Left renal pelvis (tissue), 4 donors: Measurements from ENCODE around the gene SWT1. TPM values are rescaled to one million over a fixed set of nuclear protein-coding genes. Genes with fewer than 3 reads are reported as not detected.
"Not testable (repeated sequence)": the region's sequence is repeated elsewhere in the genome, so short reads cannot be mapped to it uniquely, and the experiment has no call there.

Experiments
- DNase-seq, 4 donors: peaks; one replicate each; pipeline ENCODE4 v3.0.0-alpha.2; 2013; ENCODE audit warnings: low read depth in 4 of 4, low spot score in 3 of 4
- polyA plus RNA-seq, 4 donors: library from polyadenylated mRNA; unstranded; fragments of 120-200 nt; gene quantifications; one replicate each; pipeline ENCODE4 v1.2.1, GENCODE V29; 2013; ENCODE audit not compliant: insufficient read length in 4 of 4

SWT1 gene
- polyA plus RNA-seq, 4 donors = 7.9 to 10.5 (median 9.7) TPM

DNA sequence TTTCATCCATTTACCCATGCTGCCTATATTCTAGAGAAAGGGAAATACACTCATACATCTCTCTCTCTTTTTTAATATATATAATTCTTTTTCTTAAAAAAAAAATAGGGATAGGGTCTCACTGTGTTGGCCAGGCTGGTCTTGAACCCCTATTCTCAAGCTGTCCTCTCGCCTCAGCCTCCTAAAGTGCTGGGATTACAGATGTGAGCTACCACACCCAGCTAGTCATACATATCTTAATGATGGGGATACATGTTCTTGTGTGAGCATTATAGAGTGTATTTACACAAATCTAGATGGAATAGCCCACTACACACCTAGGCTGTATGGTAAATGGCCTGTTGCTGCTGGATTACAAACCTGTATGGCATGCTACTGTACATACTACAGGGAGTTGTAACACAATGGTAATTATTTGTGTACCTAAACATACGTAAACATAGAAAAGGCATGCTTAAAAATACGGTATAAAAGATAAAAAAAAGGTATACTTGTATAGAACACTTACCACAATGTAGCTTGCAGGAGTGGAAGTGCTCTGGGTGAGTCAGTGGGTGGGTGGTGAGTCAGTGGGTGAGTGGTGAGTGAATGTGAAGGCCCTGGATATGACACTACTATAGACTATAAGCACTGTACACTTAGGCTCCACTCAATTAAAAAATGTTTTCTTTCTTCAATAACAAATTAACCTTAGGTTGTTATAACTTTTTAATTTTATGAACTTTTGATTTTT is 87.2 kb downstream of the SWT1 start:
- DNase-seq = no peak

DNA sequence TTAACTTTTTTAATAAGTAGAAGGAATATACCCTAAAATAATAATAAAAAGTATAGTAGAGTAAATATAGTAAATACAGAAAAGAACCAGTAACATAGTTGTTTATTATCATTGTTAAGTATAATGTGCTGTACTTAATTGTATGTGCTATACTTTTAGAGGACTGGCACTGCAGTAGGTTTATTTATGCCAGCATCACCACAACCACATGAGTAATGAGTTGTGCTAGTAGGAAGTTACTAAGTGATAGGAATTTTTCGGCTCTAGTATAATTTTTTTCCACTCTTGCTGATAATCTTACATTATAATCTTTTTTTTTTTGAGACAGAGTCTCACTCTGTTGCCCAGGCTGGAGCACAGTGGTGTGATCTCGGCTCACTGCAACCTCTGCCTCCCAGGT is 88.5 kb downstream of the SWT1 start:
- no peak for DNase-seq

DNA sequence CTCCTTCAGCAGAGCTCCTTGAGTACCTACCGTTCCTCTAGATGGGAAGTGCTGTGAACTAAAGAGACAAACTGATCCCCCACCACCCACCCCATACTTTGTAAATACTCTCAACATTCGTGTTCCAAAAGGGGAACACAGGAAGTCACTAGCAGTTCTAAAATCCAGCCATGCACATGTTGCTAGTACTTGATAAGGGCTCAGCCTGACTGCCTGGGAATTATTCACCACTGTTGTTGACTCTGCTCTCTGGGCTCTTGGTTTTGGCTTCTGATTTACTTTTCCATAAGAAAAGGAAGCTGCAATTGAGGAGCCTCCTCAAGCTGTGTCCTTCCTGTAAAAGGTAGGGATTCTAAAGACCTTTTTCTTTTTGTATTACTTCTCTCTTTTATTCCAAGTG is 92.6 kb downstream of the SWT1 start:
- no peak for DNase-seq

DNA sequence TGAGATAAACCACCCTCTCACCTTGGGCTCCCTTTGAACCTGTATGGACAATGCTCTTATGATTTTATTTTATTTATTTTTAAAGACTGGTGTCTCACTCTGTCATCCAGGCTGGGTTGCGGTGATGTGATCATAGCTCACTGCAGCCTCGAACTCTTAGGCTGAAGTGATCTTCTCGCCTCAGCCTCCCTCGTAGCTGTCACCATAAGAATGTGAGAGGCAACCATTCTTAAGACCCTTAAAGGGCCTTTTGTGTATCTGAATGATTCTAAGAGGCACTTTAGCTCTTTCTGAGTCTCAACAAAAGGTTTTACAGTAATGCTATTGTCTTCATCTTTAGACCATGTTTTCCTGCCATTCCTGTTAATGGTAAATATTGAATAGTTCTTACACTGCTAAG is 93.1 kb downstream of the SWT1 start:
- no peak for DNase-seq

DNA sequence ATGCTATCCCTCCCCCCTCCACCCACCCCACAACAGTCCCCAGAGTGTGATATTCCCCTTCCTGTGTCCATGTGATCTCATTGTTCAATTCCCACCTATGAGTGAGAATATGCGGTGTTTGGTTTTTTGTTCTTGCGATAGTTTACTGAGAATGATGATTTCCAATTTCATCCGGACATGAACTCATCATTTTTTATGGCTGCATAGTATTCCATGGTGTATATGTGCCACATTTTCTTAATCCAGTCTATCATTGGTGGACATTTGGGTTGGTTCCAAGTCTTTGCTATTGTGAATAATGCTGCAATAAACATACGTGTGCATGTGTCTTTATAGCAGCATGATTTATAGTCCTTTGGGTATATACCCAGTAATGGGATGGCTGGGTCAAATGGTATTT is 95.0 kb downstream of the SWT1 start:
- not testable (repeated sequence) for DNase-seq

DNA sequence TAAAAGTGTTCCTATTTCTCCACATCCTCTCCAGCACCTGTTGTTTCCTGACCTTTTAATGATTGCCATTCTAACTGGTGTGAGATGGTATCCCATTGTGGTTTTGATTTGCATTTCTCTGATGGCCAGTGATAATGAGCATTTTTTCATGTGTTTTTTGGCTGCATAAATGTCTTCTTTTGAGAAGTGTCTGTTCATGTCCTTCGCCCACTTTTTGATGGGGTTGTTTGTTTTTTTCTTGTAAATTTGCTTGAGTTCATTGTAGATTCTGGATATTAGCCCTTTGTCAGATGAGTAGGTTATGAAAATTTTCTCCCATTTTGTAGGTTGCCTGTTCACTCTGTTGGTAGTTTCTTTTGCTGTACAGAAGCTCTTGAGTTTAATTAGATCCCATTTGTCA is 95.4 kb downstream of the SWT1 start:
- DNase-seq = not testable (repeated sequence)

DNA sequence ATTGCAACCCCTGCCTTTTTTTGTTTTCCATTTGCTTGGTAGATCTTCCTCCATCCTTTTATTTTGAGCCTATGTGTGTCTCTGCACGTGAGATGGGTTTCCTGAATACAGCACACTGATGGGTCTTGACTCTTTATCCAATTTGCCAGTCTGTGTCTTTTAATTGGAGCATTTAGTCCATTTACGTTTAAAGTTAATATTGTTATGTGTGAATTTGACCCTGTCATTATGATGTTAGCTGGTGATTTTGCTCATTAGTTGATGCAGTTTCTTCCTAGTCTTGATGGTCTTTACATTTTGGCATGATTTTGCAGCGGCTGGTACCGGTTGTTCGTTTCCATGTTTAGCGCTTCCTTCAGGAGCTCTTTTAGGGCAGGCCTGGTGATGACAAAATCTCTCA is 98.6 kb downstream of the SWT1 start:
- not testable (repeated sequence) for DNase-seq

DNA sequence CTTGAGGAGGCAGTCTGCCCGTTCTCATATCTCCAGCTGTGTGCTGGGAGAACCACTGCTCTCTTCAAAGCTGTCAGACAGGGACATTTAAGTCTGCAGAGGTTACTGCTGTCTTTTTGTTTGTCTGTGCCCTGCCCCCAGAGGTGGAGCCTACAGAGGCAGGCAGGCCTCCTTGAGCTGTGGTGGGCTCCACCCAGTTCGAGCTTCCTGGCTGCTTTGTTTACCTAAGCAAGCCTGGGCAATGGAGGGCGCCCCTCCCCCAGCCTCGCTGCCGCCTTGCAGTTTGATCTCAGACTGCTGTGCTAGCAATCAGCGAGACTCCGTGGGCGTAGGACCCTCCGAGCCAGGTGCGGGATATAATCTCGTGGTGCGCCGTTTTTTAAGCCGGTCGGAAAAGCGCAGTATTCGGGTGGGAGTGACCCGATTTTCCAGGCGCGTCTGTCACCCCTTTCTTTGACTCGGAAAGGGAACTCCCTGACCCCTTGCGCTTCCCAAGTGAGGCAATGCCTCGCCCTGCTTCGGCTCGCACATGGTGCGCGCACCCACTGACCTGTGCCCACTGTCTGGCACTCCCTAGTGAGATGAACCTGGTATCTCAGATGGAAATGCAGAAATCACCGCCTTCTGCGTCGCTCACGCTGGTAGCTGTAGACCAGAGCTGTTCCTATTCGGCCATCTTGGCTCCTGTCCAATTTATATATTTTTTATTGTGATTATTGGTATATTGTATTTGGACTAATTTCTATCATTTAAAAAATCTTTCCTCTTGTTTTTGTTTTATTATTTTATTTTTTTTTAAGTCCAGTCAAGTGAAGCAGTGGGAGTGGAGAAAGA is 100.4 kb downstream of the SWT1 start:
- not testable (repeated sequence) for DNase-seq

DNA sequence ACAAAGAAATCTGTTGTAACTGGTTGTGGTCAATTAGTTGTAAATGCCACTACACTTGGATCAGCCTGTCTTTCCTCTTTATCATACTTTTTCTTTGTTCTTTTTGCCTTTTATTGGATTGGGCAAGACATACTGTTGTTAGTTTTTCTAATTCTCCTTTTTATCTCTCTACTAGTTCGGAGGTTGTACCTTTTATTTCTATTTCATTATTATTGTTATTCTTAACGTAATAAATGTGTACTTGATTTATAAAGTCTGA is 100.9 kb downstream of the SWT1 start:
- DNase-seq = no peak

DNA sequence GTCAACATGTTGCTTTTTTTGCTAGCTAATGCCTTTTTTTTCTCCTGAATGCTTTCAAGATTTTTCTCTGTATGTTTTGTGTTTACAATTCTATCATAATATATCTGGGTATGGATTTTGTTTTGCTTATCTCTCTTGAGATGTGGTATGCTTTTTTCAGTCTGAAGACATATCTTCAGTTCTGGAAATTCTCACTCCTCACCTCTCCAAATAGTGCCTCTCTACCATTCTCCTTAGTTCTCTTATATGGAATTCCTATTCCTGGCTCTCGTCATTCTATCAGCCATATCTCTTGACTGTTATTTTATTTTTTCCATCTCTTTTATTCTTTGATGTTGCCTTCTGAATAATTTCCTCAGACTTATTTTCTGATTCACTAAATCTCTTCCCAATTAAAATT is 101.7 kb downstream of the SWT1 start:
- no peak for DNase-seq

DNA sequence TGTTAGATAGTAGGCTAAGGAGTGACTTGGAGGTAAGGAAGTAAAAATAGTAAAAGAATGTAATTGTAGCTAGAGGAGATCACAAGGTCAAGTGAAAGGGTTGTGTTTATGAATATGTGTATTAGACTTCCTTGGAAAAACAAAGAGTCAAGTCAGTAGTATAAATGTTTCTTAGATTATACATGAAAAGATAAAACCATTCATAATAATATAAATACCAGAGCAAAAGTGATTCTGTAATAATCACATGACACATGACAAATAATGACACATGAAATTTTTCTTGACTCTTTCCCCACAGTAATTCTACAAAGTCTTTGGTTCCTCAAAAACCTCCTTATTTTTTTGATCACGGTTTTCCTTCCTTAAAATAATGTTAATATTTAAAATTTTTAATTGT is 103.6 kb downstream of the SWT1 start:
- no peak for DNase-seq

DNA sequence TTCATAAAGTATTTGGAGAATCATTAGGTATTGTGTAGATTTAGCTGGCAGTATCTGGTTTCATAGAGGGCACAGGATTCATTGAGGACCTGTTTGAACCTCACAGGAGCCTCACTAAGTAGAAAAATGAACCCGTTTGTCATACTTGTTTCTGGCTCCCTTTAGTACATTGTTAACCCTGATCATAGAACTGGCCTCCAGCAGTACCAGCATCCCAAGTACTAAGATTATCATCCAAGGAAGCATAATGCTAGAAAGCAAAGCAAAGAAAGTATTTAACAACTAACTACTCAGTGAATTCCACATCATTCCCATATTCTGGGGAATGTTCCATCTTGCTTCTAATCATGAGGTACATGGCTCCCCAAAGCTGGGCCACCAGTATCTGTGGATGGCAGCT is 105.2 kb downstream of the SWT1 start:
- DNase-seq = no peak

DNA sequence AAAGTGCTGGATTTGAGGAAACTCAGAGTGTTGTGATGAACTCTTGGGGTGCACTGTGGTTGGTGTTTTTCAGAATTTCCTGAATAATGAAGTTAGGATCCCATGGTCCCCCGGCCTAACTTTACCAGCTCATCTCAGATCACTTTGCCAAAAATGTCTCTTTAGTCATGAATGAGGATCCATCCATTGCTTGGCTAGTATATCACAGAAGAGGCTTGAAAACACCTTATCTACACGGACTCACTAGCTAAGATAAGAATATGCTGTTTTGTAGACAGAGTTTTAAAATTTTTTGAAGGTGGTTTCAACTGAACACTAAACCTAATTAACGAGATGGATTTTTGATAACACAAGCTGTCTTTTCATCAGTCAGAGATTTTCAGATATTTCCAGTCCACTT is 106.3 kb downstream of the SWT1 start:
- DNase-seq = no peak

DNA sequence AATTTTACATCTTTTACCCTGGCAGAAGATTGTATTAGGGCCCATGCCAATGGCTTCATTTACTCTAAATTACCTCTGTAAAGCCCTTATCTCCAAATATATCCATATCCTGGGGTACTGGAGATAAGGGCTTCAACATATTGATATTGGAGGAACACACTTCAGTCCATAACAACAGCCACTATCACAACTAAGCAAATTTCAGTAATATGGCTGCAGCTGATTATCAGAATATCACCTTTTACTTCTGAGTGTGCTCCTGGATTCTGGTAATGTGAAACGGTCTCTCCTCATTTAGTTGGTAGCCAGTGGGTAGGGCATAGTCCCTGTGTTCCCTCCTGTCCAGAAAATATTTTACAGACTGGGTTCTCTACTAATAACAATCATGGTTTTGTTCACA is 106.8 kb downstream of the SWT1 start:
- DNase-seq = no peak

DNA sequence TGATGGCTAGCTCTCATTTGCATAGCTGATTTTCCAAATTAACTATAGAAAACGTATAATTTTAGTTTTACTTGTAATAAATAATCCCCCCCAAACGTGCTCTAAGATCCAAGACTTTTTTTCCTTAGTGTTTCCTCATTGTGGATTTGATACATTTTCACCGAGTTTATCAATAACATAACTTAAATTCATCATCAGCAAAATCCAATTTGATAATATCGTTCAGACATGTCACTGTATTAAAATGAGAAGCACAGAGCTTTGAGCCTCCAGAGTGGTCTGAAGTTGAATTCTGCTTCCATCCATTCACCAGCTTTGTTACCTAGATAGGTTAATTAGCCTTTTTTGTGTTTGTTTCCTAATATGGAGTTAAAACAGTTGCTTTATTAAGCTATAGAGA is 108.3 kb downstream of the SWT1 start:
- no peak for DNase-seq

DNA sequence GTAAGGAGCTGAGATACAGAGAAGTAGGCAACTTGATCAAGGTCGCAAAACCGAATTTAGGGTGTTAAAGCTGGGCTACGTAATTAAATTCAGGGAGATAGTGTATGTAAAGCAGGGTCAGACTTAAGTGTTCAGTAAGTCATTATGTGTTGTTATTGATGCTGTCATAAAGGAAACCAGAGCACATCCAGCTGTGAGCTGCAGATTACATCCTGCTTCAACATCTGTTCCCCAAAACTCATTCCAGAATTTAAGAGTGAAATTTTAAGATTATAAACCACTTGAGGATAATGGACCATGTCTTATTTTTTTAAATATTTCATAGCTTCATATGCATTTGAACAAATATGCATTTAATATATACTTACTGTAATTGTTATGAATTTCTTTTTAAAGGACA is 110.3 kb downstream of the SWT1 start:
- DNase-seq = no peak

DNA sequence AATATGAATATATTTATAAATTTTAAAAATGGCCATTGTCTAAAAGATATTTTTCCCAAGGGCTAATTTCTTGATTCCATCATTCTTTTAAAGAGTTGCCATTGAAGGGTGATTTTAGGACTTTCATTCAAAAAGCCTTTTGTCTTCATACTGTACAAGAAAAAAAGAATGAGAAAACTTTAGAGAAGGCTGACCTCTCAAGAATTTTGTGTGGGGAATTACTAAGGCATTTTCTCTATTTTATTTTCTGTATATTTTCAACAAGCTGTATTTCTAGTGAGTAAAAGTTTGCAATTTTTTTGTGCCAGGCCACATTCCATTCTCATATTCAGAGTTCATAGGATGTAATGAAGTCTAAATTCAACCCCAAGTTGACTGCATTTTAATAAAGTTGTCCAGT is 110.7 kb downstream of the SWT1 start:
- DNase-seq = no peak

DNA sequence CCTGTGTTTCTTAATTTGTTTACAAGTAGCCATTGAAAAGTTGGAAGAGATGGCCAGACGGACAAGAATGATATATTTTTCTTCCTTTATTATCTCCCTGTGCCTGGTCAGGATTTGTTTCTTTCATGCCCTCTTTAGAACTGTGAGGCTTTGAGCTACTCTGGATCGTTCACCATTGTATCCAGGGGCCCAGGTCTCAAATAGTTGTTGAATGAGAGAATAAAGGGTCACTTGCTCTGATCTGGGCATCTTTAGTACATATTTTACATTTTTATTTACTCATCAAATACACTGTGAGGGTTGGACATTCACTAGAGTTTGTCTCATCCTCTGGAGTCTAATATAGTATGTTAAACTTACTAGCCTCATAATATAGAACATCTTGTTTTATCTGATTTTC is 111.4 kb downstream of the SWT1 start:
- DNase-seq = no peak

DNA sequence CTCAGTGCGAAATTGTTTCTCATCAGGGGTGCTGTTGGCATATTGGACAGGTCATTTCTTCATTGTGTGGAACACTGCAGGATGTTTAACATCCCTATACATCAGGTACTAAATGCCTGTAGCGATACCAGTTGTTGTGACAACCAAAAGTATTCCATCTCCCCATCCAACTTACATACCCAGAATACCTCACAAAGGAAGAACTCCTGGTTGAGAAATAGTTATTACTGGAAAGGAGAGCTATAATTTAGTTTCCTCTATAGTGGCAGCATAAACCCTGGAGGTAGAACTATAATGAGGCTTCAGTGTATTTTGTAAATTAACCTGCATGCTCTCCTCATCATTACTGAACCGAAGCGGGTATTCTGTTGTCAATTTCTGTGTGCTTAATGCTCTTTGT is 115.0 kb downstream of the SWT1 start:
- no peak for DNase-seq

DNA sequence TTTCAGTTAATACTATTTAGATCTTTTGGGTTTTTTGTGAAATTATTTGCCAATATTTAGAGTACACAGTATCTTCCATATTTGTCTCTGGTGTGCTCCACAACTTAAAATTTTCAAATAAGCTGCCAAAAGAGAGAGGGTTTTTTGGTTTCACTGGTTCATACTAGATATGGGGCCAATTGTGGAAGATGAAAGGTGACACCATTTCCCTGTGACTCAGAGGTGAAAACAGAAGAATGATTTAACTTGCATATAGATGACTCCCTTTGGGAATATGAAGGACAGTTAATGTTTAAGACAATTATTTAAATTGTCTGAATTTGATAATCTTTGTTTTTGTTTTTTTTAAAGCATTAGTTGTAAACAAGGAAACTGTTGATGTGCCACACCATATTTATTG is 122.6 kb downstream of the SWT1 start:
- no peak for DNase-seq

DNA sequence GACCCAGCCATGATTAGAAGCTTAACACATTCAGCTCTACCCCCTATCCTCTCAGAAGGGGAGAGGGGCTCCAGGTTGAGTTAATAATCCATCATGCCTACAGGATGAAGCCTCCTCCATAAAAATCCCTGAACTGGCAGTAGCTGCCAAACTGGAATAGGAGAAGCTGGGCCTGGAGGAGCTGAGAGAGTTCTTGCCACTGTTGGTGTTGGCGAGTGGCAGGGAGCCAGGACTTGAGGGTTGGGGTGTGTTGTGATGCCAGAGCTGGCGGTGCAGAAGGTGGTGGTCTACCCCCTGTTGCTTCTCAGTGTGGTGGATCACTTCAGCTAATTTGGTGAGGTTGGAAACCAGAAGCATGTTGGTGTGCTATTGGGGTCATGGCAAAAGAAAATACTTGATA is 123.6 kb downstream of the SWT1 start:
- DNase-seq = no peak

DNA sequence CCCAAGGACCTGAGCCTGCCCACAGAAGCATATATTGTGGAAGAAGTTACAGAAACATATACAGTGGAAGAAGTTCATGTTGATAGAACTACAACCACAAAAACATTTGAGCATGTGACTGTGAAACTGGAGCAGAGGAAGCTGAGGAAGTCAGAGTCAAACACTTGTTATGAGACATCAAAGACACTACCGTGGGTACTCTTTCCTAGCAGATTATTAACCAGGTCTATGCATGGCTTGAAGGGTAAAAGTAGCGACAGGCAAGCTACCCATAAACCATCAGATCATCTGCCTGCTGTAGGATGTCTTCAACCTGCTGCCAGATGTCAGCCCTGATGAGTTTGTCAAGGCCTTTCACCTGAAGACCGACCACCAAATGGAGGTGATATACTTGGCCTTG is 124.3 kb downstream of the SWT1 start:
- DNase-seq = no peak

DNA sequence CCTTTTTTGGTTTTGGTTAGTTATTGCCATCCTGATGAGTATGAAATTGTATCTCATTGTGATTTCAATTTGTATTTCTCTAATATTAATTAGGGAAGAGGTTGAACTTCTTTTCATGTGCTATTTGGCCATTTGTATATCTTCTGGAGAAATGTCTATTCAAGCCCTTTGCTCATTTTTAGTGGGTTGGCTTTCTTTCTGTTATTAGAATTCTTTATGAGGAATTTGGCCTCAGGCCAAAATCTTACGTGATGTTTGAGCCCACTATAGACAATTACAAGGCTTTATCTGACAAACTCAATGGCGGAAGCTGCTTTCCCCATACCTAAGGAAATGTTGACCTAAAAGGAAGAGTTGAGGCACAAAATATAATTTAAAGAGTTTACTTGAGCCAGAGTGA is 127.1 kb downstream of the SWT1 start:
- DNase-seq = no peak
